Lung (tissue), 12 donors: Measurements from ENCODE around the gene HOXC11. TPM values are rescaled to one million over a fixed set of nuclear protein-coding genes. Genes with fewer than 3 reads are reported as not detected.

ENCODE experiments used
- ATAC-seq: fragments of 200-7000 bp; cut with Tn5 transposase; one replicate; pipeline ENCODE4 v1.9.1; 2020; ENCODE audit warnings: moderate number of reproducible peaks; ENCODE audit not compliant: insufficient read depth, low FRiP score
- DNase-seq, 3 donors: peaks; one replicate each; pipeline ENCODE4 v3.0.0-alpha.2; 2013 to 2017
- H3K27ac ChIP-seq, 2 donors: one replicate each; pipeline ENCODE4 v1.5.1; 2013; ENCODE audit warnings: mild to moderate bottlenecking in 2 of 2, moderate library complexity in 2 of 2, control low read depth in 1 of 2, inconsistent platforms in 1 of 2, low read depth in 1 of 2, low read length in 1 of 2
- H3K27me3 ChIP-seq, 3 donors: one replicate each; pipeline ENCODE4 v1.5.1; 2013; ENCODE audit warnings: low read length in 2 of 3; ENCODE audit not compliant: control insufficient read depth in 3 of 3, insufficient read depth in 3 of 3
- H3K36me3 ChIP-seq, 4 donors: one replicate each; pipeline ENCODE4 v1.5.1; 2013; ENCODE audit warnings: low read length in 4 of 4, mild to moderate bottlenecking in 1 of 4, moderate library complexity in 1 of 4; ENCODE audit not compliant: control insufficient read depth in 4 of 4, insufficient read depth in 4 of 4
- H3K4me1 ChIP-seq, 5 donors: one replicate each; pipeline ENCODE4 v1.5.1; 2013; ENCODE audit warnings: low read length in 5 of 5, mild to moderate bottlenecking in 2 of 5, moderate library complexity in 1 of 5; ENCODE audit not compliant: control insufficient read depth in 5 of 5, insufficient read depth in 5 of 5
- H3K4me3 ChIP-seq: one replicate; pipeline ENCODE4 v1.5.1; 2013; ENCODE audit warnings: mild to moderate bottlenecking, control low read depth, moderate library complexity
- H3K9ac ChIP-seq, 2 donors: one replicate each; pipeline ENCODE4 v1.5.1; 2013; ENCODE audit warnings: low read length in 2 of 2, control low read depth in 1 of 2; ENCODE audit not compliant: insufficient read depth in 1 of 2
- H3K9me3 ChIP-seq, 4 donors: one replicate each; pipeline ENCODE4 v1.5.1; 2013; ENCODE audit warnings: low read length in 3 of 4, mild to moderate bottlenecking in 1 of 4, moderate library complexity in 1 of 4; ENCODE audit not compliant: control insufficient read depth in 4 of 4, insufficient read depth in 3 of 4
- CTCF ChIP-seq: IDR thresholded peaks from 2 replicates; pipeline ENCODE4 v1.5.1; 2012; ENCODE audit warnings: mild to moderate bottlenecking; ENCODE audit errors: control extremely low read depth, extremely low read depth
- WGBS, 2 donors: extraction: QIAGEN DNeasy Blood & Tissue Kit; methylation state at CpG; one replicate each; pipeline ENCODE4 v1.1.7; 2013; 5-methylcytosine and 5-hydroxymethylcytosine counted together
- polyA plus RNA-seq, 2 donors: library from polyadenylated mRNA; stranded (reverse); fragments of 200-250 nt; gene quantifications; one replicate each; pipeline ENCODE4 v1.2.1, GENCODE V29; 2013
- total RNA-seq, 2 donors: library from RNA; depleted of rRNA in 1 of 2; stranded (reverse); fragments of >200 nt in 1 of 2; gene quantifications; one replicate each; pipeline ENCODE4 v1.2.1, GENCODE V29; 2014 to 2021
- donor health status: control.
- donor health status: control.
- donor health status: Bipolar disorder and iron deficiency.
- donor health status: healthy.
- donor health status: DM: yes; HTN: yes; CAD: no.

HOXC11 gene
- total and polyA plus RNA-seq, 4 donors: not detected

DNA sequence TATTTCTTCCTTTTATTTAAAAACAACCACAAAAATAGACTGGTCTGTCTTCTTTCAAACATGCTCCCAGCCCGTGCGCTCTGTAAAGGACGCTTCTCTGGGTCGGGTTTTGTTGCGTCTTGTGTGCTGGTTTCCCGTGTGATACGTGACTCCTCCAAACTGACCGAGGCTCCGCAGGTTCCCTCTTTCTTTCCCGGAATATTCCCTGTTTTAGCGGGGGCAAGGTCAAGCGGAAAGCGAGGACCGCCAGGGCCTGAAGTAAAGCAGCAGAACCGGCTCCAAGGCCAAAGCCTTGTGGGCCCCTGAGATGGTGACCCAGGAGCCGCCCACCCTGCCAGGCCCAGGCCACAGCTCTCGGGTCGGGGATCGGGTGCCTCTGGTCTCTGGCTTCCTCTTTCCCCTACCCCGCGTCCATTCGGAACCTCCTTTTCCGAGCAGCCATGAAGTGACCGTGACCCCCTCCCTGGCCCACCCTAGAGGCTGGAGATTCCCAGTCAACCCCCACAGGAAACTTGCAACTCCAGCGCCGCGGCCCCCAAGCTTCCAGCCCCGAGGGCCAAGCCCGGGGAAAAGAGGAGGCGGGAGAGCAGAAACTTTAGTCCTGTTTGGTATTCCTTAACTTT lies 11.1 kb downstream of the HOXC11 start:
- Histone ChIP-seq H3K4me1 (peaks cover 0 to 17% (median 10%) of the 10 kb centered on the region in 5 donors), H3K27ac (no peak overlapping the region), H3K4me3 (no peak overlapping the region), H3K36me3 (no peaks in the 10 kb centered on the region), H3K27me3 (peaks cover 32 to 98% (median 90%) of the 10 kb centered on the region in 3 donors), H3K9me3 (peaks cover 0 to 28% (median 0%) of the 10 kb centered on the region in 4 donors), H3K9ac (no peak overlapping the region)
- WGBS, 2 donors: 2 to 6% methylated on average over 29 to 30 of the region's 30 CpGs
- DNase-seq (no peak), ATAC-seq (no peak)
- TF ChIP-seq CTCF: no peak

DNA sequence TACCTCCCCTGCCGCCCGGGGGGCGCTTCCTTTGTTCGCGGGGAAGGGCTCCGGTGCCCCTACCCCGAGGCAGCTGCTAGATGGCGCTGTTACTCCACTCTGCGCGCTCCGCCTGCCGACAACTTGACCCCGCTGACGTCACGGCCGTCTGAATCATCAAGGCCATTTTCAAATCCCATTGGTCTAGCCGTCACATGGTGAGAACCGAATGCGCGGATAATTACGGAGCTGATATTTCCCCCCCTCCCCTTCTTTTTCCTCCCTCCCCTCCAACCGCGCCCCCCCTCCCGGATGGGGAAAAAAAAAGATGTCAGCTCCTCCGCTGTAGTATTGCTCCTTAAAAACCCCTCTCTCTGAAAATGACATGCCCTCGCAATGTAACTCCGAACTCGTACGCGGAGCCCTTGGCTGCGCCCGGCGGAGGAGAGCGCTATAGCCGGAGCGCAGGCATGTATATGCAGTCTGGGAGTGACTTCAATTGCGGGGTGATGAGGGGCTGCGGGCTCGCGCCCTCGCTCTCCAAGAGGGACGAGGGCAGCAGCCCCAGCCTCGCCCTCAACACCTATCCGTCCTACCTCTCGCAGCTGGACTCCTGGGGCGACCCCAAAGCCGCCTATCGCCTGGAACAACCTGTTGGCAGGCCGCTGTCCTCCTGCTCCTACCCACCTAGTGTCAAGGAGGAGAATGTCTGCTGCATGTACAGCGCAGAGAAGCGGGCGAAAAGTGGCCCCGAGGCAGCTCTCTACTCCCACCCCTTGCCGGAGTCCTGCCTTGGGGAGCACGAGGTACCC lies 12.2 kb downstream of the HOXC11 start, which contains the start of gene HOXC10:
Gene HOXC10 (plus strand): TSS at position 246 of the 791 bp plus-strand sequence. CDS start 114 bp downstream, at position 360.
- no peak within 1 kb of the TSS for H3K4me3 ChIP-seq
- no peak for TF ChIP-seq CTCF
- peaks cover 0 to 17% (median 10%) of the 10 kb centered on the region in 5 donors for H3K4me1 ChIP-seq
- DNase-seq (peak; percentile 89 to 92 (median 91)), ATAC-seq (no peak)
- H3K9me3 ChIP-seq: peaks cover 0 to 22% (median 0%) of the 10 kb centered on the region in 4 donors
- 5 to 8% methylated on average over 51 to 55 of the region's 55 CpGs for WGBS, 2 donors
- no peak within 1 kb of the TSS for H3K27ac ChIP-seq
- H3K9ac ChIP-seq: no peak within 1 kb of the TSS
- peaks cover 32 to 98% (median 90%) of the 10 kb centered on the region in 3 donors for H3K27me3 ChIP-seq
- no peaks in the 10 kb centered on the region for H3K36me3 ChIP-seq

DNA sequence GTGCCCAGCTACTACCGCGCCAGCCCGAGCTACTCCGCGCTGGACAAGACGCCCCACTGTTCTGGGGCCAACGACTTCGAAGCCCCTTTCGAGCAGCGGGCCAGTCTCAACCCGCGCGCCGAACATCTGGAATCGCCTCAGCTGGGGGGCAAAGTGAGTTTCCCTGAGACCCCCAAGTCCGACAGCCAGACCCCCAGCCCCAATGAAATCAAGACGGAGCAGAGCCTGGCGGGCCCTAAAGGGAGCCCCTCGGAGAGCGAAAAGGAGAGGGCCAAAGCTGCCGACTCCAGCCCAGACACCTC lies 12.7 kb downstream of the HOXC11 start:
- Histone ChIP-seq H3K27me3 (peaks cover 32 to 98% (median 90%) of the 10 kb centered on the region in 3 donors), H3K9me3 (peaks cover 0 to 21% (median 0%) of the 10 kb centered on the region in 4 donors), H3K36me3 (no peaks in the 10 kb centered on the region), H3K4me1 (peaks cover 0 to 17% (median 10%) of the 10 kb centered on the region in 5 donors), H3K27ac (no peak overlapping the region), H3K4me3 (no peak overlapping the region), H3K9ac (no peak overlapping the region)
- WGBS, 2 donors: 5 to 9% methylated on average over 21 of the region's 21 CpGs
- ATAC-seq (no peak), DNase-seq (no peak)
- TF ChIP-seq CTCF: no peak
